Caco-2 (cell line): Measurements from ENCODE around the gene VDR. TPM values are rescaled to one million over a fixed set of nuclear protein-coding genes. Genes with fewer than 3 reads are reported as not detected.

Source experiments
- BruUV-seq: library from RNA; stranded (reverse); fragments of 400-500 nt; replicated peaks from 2 replicates; lab custom pipeline; 2021; lab: Mats Ljungman, UMichigan
- CTCF ChIA-PET: fragments of 300-600 bp; sonication (Branson Sonifier 250); formaldehyde crosslinking; loops from one replicate; lab custom pipeline; 2022; ENCODE audit warnings: antibody characterized with exemption; lab: Charles Lee
- POLR2A ChIA-PET: fragments of 300-600 bp; sonication (Branson Sonifier 250); formaldehyde crosslinking; loops from one replicate; lab custom pipeline; 2022; ENCODE audit warnings: antibody characterized with exemption; lab: Charles Lee
- DNase-seq, 2 experiments: peaks; one replicate each; pipeline versions ENCODE4 v3.0.0 to v3.0.0-alpha.2; 2020 to 2022
- H3K27me3 ChIP-seq: replicated peaks from 2 replicates; pipeline ENCODE4 v1.6.0; 2011; ENCODE audit warnings: low read length; ENCODE audit not compliant: control insufficient read depth, insufficient read depth
- H3K36me3 ChIP-seq: 2 replicates; pipeline ENCODE4 v1.5.1; 2011; ENCODE audit warnings: low read length; ENCODE audit not compliant: control insufficient read depth, insufficient read depth
- H3K4me1 ChIP-seq: fragments of 250-450 bp; sonication (Bioruptor Pico); 2 replicates; pipeline ENCODE4 v1.5.1; 2020; ENCODE audit warnings: mild to moderate bottlenecking
- H3K4me3 ChIP-seq: 2 replicates; pipeline ENCODE4 v1.5.1; 2011; ENCODE audit warnings: low read depth, mild to moderate bottlenecking, control low read depth, low read length
- H3K9me3 ChIP-seq: fragments of 250-450 bp; sonication (Bioruptor Pico); 2 replicates; pipeline ENCODE4 v1.5.1; 2020; ENCODE audit warnings: mild to moderate bottlenecking, moderate library complexity
- H3K27ac Mint-ChIP-seq: one replicate; pipeline ENCODE4 v1.8.0; 2022; ENCODE audit warnings: mixed read lengths; ENCODE audit not compliant: unreplicated experiment
- H3K27me3 Mint-ChIP-seq: one replicate; pipeline ENCODE4 v1.8.0; 2022; ENCODE audit warnings: mixed read lengths; ENCODE audit not compliant: insufficient read depth, unreplicated experiment
- H3K36me3 Mint-ChIP-seq: one replicate; pipeline ENCODE4 v1.8.0; 2022; ENCODE audit warnings: mild to moderate bottlenecking, mixed read lengths; ENCODE audit not compliant: insufficient read depth, unreplicated experiment
- H3K4me1 Mint-ChIP-seq: one replicate; pipeline ENCODE4 v1.8.0; 2022; ENCODE audit warnings: low read depth, mixed read lengths; ENCODE audit not compliant: unreplicated experiment
- H3K4me3 Mint-ChIP-seq: one replicate; pipeline ENCODE4 v1.8.0; 2022; ENCODE audit warnings: mild to moderate bottlenecking, moderate library complexity, mixed read lengths; ENCODE audit not compliant: unreplicated experiment
- H3K9me3 Mint-ChIP-seq: one replicate; pipeline ENCODE4 v1.8.0; 2022; ENCODE audit warnings: mixed read lengths; ENCODE audit not compliant: unreplicated experiment
- CTCF ChIP-seq, 2 experiments: fragments of 200-600 bp in 1 of 2; IDR thresholded peaks; 1 replicate in 1 of 2; 2 replicates in 1 of 2; pipeline versions ENCODE4 v1.5.1 to v1.8.0; 2011 to 2022; ENCODE audit warnings: antibody characterized with exemption in 1 of 2, control low read depth in 1 of 2, inconsistent platforms in 1 of 2, low read depth in 1 of 2, low read length in 1 of 2, mild to moderate bottlenecking in 1 of 2, moderate library complexity in 1 of 2; ENCODE audit not compliant: insufficient read depth in 1 of 2, severe bottlenecking in 1 of 2, unreplicated experiment in 1 of 2
- intact Hi-C: fragments of 100-400 bp; cut with micrococcal nuclease; formaldehyde crosslinking; loops from one replicate; pipeline ENCODE4 v1.10.0; 2022; ENCODE audit not compliant: unreplicated experiment
- total RNA-seq: library from RNA; stranded (reverse); gene quantifications from 2 replicates; pipeline ENCODE4 v1.2.3, GENCODE V29; 2022

Gene VDR
- total RNA-seq, 1 experiment from 2014 or later = 15.4 TPM

DNA sequence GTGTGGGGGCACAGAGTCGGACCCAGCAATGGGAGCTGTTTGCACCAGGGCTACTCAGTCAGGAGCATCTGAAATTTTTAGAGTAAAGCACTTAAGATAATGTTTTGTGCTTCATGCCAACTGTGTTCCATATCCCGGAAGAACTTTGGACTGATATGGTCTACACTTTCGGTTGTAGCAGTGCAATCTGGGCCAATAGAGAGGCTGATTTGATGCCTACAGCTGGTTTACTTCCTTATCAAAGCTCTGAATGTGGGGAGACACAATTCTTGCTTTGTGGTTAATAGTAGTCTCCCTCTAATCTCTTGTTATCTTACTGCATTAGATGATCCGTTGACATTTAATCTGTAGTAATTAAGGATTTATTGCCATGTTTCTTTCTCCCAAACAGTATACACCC is 7.8 kb upstream of the VDR start:
- Histone ChIP-seq H3K36me3 (no peaks in the 10 kb centered on the region), H3K9me3 (0 out of 2 replicates have a peak, but pooled peaks cover 6% of the 10 kb centered on the region), H3K4me3 (no peak overlapping the region), H3K4me1 (peaks cover 38% of the 10 kb centered on the region), H3K27me3 (no peaks in the 10 kb centered on the region)
- Mint-ChIP-seq H3K4me3 (no peak overlapping the region), H3K36me3 (no peaks in the 10 kb centered on the region), H3K27me3 (no peaks in the 10 kb centered on the region), H3K27ac (no peak overlapping the region), H3K4me1 (peaks cover 31% of the 10 kb centered on the region), H3K9me3 (peaks cover 11% of the 10 kb centered on the region)
- TF ChIP-seq CTCF (IDR thresholded peaks at IDR 0.05; ENCODE audit: insufficient read depth in 1 of 2, low read depth in 1 of 2, low read length in 1 of 2, severe bottlenecking in 1 of 2, unreplicated experiment in 1 of 2) = no peak
- intact Hi-C loops = no loop called here
- BruUV-seq = no TSS peak
- CTCF ChIA-PET = interaction anchor here (1.1 to 1.5 kb wide), 2 partner anchors 8 to 37 kb away, joined by 3 to 5 read pairs; partner anchors contain the start of gene VDR
- POLR2A ChIA-PET = no interaction called here
- no peak for DNase-seq

DNA sequence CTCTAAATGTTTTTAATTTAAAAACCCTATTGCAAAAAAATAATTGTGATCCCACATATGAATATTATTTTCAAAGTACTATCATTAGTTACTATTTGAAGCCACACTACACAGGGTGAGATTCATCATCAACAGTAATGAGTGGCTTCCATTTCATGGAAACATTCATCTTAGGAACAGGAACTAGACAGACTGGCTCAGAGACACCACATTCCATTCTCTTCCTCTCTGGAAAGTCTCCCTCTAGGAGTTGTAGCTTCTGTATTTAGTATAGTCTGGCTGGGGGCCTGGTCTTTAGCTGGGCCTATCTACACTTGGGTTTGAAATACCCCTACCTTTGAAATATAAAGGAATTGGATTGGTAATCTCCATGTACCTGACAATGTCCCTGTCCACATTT is 6.2 kb upstream of the VDR start:
- Histone ChIP-seq H3K4me3 (no peak overlapping the region), H3K4me1 (peaks cover 54% of the 10 kb centered on the region), H3K27me3 (no peaks in the 10 kb centered on the region), H3K36me3 (no peaks in the 10 kb centered on the region), H3K9me3 (0 out of 2 replicates have a peak, but pooled peaks cover 6% of the 10 kb centered on the region)
- H3K36me3 Mint-ChIP-seq = peaks cover 10% of the 10 kb centered on the region
- H3K27ac Mint-ChIP-seq = peak overlapping the region; percentile 48
- no peaks in the 10 kb centered on the region for H3K27me3 Mint-ChIP-seq
- no TSS peak for BruUV-seq
- DNase-seq = no peak
- no peak overlapping the region for H3K4me3 Mint-ChIP-seq
- intact Hi-C loops = no loop called here
- peaks cover 44% of the 10 kb centered on the region for H3K4me1 Mint-ChIP-seq
- H3K9me3 Mint-ChIP-seq = peaks cover 11% of the 10 kb centered on the region
- TF ChIP-seq CTCF (IDR thresholded peaks at IDR 0.05; ENCODE audit: insufficient read depth in 1 of 2, low read depth in 1 of 2, low read length in 1 of 2, severe bottlenecking in 1 of 2, unreplicated experiment in 1 of 2) = no peak
- CTCF ChIA-PET = interaction anchor here (1.0 to 2.5 kb wide), 3 partner anchors 13 to 38 kb away, joined by 3 to 15 read pairs (median 5); no protein-coding TSS in a partner anchor
- POLR2A ChIA-PET = no interaction called here

GRCh38 chr12:47910486-47910885 is 5.7 kb upstream of the VDR start:
- Histone ChIP-seq H3K4me1 (peaks cover 58% of the 10 kb centered on the region), H3K27me3 (no peaks in the 10 kb centered on the region), H3K9me3 (0 out of 2 replicates have a peak, but pooled peaks cover 6% of the 10 kb centered on the region), H3K36me3 (no peaks in the 10 kb centered on the region), H3K4me3 (no peak overlapping the region)
- CTCF ChIA-PET = interaction anchor here (1.0 to 2.5 kb wide), 3 partner anchors 13 to 39 kb away, joined by 3 to 15 read pairs (median 5); no protein-coding TSS in a partner anchor
- peak overlapping the region; percentile 7 for H3K4me3 Mint-ChIP-seq
- no TSS peak for BruUV-seq
- peaks cover 14% of the 10 kb centered on the region for H3K36me3 Mint-ChIP-seq
- H3K27me3 Mint-ChIP-seq = no peaks in the 10 kb centered on the region
- H3K4me1 Mint-ChIP-seq = peaks cover 47% of the 10 kb centered on the region
- POLR2A ChIA-PET = no interaction called here
- intact Hi-C loops = no loop called here
- peaks cover 11% of the 10 kb centered on the region for H3K9me3 Mint-ChIP-seq
- no peak for TF ChIP-seq CTCF (IDR thresholded peaks at IDR 0.05; ENCODE audit: insufficient read depth in 1 of 2, low read depth in 1 of 2, low read length in 1 of 2, severe bottlenecking in 1 of 2, unreplicated experiment in 1 of 2)
- DNase-seq = peak; percentile 44 to 66
- peak overlapping the region; percentile 48 for H3K27ac Mint-ChIP-seq
